Natural killer cell (primary cell): Measurements from ENCODE around the gene RPP30. TPM values are rescaled to one million over a fixed set of nuclear protein-coding genes. Genes with fewer than 3 reads are reported as not detected.

Experiments used
- ATAC-seq, 3 donors: fragments of 150-1000 bp in 2 of 3; fragments of 200-7000 bp in 1 of 3; cut with Tn5 transposase; 1 replicate in 1 of 3; 2 replicates in 2 of 3; pipeline ENCODE4 v1.10.0; 2021; ENCODE audit warnings: mild to moderate bottlenecking in 2 of 3, moderate library complexity in 2 of 3
- DNase-seq, 2 donors: peaks; one replicate each; pipeline versions ENCODE4 v3.0.0 to v3.0.0-alpha.2; 2013 to 2021; ENCODE audit warnings: mixed read lengths in 1 of 2
- H3K27ac ChIP-seq: one replicate; pipeline ENCODE4 v1.5.1; 2013; ENCODE audit warnings: mild to moderate bottlenecking, low read length
- H3K27me3 ChIP-seq: one replicate; pipeline ENCODE4 v1.6.1; 2013; ENCODE audit warnings: low read length; ENCODE audit not compliant: control insufficient read depth, insufficient read depth
- H3K36me3 ChIP-seq: one replicate; pipeline ENCODE4 v1.6.1; 2013; ENCODE audit warnings: low read length; ENCODE audit not compliant: control insufficient read depth, insufficient read depth
- H3K4me1 ChIP-seq: one replicate; pipeline ENCODE4 v1.6.1; 2013; ENCODE audit warnings: low read length; ENCODE audit not compliant: control insufficient read depth, insufficient read depth
- H3K4me3 ChIP-seq: one replicate; pipeline ENCODE4 v1.5.1; 2013; ENCODE audit warnings: low read length
- H3K9me3 ChIP-seq: one replicate; pipeline ENCODE4 v1.6.1; 2013; ENCODE audit warnings: low read length; ENCODE audit not compliant: control insufficient read depth, insufficient read depth
- H3K27ac Mint-ChIP-seq, 2 donors: one replicate each; pipeline ENCODE4 v1.8.0; 2022; ENCODE audit warnings: mild to moderate bottlenecking in 2 of 2, mixed read lengths in 2 of 2, moderate library complexity in 1 of 2
- H3K27me3 Mint-ChIP-seq, 2 donors: one replicate each; pipeline ENCODE4 v1.8.0; 2022; ENCODE audit warnings: low read depth in 2 of 2, mixed read lengths in 2 of 2
- H3K36me3 Mint-ChIP-seq: one replicate; pipeline ENCODE4 v1.8.0; 2022; ENCODE audit warnings: mixed read lengths
- H3K4me1 Mint-ChIP-seq, 2 donors: one replicate each; pipeline ENCODE4 v1.8.0; 2022; ENCODE audit warnings: mixed read lengths in 2 of 2
- H3K4me3 Mint-ChIP-seq: one replicate; pipeline ENCODE4 v1.8.0; 2022; ENCODE audit warnings: mild to moderate bottlenecking, moderate library complexity, mixed read lengths
- H3K9me3 Mint-ChIP-seq, 2 donors: one replicate each; pipeline ENCODE4 v1.8.0; 2022; ENCODE audit warnings: mixed read lengths in 2 of 2
- WGBS: methylation state at CpG from one replicate; pipeline ENCODE4 v1.1.7; 2013; ENCODE audit warnings: missing lambda C conversion rate; ENCODE audit not compliant: insufficient coverage; 5-methylcytosine and 5-hydroxymethylcytosine counted together
- intact Hi-C: fragments of 100-400 bp; cut with micrococcal nuclease; formaldehyde crosslinking; loops from one replicate; pipeline ENCODE4 v1.14.2; 2022
- total RNA-seq, 4 donors: library from RNA; stranded (reverse); fragments of 120-200 nt in 1 of 4; gene quantifications; one replicate each; pipeline versions ENCODE4 v1.2.3 to v1.2.4, GENCODE V29; 2013 to 2022
- TF ChIP-seq, protein P1 (sequence below): fragments of 200-600 bp; IDR thresholded peaks from one replicate; pipeline ENCODE4 v1.8.0; 2022; ENCODE audit warnings: antibody characterized with exemption

The RPP30 gene
- total RNA-seq, 3 donors from 2014 or later (not counting 1 experiment from before 2014, with no cell fraction given): 22.6 to 32.5 (median 24.2) TPM

DNA sequence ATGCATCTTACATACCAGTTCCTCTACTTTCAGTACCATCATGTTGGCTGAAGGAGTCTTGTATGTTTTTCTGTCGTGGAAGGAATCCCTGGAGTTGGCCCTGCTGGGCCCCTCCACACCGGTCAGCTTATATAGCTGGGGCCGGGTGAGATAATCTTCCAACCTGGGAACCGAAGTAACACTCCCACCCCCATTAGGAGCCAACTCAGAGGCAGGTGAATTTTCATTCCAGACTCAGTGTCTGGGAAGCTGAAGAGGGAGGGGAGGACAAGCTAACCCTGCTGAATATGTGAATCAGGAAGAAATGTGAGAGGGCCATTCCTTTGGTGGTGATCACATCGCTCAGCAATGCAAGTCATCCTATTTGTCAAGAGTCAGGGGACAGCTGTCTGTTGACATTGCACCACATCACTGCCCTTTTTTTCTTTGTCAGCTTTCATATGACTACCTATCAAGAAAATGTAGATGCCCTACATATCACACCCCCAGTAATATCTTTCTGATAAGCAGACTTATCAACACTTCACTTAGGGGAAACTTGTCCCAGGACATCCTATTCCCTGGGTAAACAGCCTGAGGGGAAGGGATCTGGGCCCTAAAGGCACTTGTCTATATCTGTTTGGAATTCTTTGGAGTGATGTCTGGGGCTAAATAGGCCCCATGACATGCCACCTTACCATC is 49.4 kb downstream of the RPP30 start, which contains the start of gene ANKRD1:
Gene ANKRD1, minus strand, starts transcription at position 102 of the 681 bp plus-strand sequence. Its CDS starts 60 bp downstream, at position 42.
- ATAC-seq: no peak
- H3K4me3 Mint-ChIP-seq: no peak within 1 kb of the TSS
- Histone ChIP-seq H3K4me1 (no peaks in the 10 kb centered on the region), H3K27me3 (peaks cover 2% of the 10 kb centered on the region), H3K4me3 (no peak within 1 kb of the TSS), H3K27ac (no peak within 1 kb of the TSS), H3K36me3 (no peaks in the 10 kb centered on the region), H3K9me3 (no peaks in the 10 kb centered on the region)
- TF ChIP-seq, protein P1, sequence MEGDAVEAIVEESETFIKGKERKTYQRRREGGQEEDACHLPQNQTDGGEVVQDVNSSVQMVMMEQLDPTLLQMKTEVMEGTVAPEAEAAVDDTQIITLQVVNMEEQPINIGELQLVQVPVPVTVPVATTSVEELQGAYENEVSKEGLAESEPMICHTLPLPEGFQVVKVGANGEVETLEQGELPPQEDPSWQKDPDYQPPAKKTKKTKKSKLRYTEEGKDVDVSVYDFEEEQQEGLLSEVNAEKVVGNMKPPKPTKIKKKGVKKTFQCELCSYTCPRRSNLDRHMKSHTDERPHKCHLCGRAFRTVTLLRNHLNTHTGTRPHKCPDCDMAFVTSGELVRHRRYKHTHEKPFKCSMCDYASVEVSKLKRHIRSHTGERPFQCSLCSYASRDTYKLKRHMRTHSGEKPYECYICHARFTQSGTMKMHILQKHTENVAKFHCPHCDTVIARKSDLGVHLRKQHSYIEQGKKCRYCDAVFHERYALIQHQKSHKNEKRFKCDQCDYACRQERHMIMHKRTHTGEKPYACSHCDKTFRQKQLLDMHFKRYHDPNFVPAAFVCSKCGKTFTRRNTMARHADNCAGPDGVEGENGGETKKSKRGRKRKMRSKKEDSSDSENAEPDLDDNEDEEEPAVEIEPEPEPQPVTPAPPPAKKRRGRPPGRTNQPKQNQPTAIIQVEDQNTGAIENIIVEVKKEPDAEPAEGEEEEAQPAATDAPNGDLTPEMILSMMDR: no peak
- 83% methylated on average over 5 of the region's 5 CpGs for WGBS
- H3K27me3 Mint-ChIP-seq: peaks cover 21 to 69% of the 10 kb centered on the region in 2 donors
- no peaks in the 10 kb centered on the region for H3K4me1 Mint-ChIP-seq
- DNase-seq: no peak
- H3K27ac Mint-ChIP-seq: no peak within 1 kb of the TSS
- intact Hi-C loops: no loop called here
- no peaks in the 10 kb centered on the region for H3K9me3 Mint-ChIP-seq
- H3K36me3 Mint-ChIP-seq: no peaks in the 10 kb centered on the region

DNA sequence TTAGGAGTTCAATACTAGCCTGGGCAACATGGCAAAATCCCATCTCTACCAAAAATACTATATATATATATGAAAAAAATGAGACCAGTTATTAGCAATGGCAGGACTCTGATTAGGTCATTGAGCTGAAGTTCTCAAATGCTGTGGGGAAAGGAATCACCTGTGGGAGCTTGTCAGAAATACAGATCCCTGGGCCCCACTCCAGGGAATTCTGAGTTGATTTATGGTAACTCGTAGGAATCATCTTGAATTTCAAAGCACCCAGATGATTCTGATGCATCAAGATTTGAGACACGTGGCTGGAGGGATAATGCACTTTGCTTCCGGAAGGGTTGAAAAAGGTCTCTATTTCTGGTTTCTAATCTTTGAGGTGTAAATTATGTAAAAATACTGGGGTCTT is 50.1 kb downstream of the RPP30 start:
- TF ChIP-seq, protein P1: no peak
- no peak for ATAC-seq
- Mint-ChIP-seq H3K4me1 (no peaks in the 10 kb centered on the region), H3K4me3 (no peak overlapping the region), H3K9me3 (no peaks in the 10 kb centered on the region), H3K36me3 (no peaks in the 10 kb centered on the region), H3K27me3 (peaks cover 18 to 64% of the 10 kb centered on the region in 2 donors), H3K27ac (no peak overlapping the region)
- WGBS: 90% methylated on average over 3 of the region's 3 CpGs
- H3K4me1 ChIP-seq: no peaks in the 10 kb centered on the region
- no peaks in the 10 kb centered on the region for H3K9me3 ChIP-seq
- DNase-seq: no peak
- H3K27me3 ChIP-seq: peaks cover 2% of the 10 kb centered on the region
- intact Hi-C loops: no loop called here
- no peak overlapping the region for H3K27ac ChIP-seq
- H3K36me3 ChIP-seq: no peaks in the 10 kb centered on the region
- no peak overlapping the region for H3K4me3 ChIP-seq

DNA sequence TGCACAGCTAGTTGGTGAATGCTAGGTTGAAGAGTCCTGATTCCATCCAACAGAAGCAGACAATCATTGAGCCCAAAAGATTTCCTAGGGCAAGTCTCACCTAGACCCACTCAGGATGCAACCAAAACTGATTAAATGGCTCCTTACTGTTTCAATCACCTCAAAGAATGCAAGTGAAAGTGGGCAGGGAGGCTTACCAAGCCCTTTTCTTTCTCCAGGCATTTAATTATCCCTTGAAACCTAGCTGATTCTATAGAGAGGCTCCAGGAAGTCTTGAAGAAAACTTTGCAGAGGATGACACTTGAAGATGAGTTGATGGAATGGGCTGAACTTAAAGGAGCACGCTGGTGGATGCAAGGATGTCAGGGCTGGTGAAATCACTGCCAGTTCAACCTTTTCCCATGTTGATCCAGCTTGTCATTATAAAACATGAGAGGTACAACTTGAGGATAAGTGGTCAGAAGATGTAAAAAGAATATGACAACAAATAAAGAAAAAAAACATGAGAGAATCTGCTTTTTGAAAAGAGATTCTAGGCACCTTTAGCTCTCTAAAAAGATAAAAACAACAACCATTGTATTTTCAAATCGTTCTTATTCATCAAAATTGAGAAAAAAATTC is 51.4 kb downstream of the RPP30 start:
- H3K36me3 ChIP-seq: no peaks in the 10 kb centered on the region
- intact Hi-C loops: no loop called here
- no peaks in the 10 kb centered on the region for H3K4me1 ChIP-seq
- DNase-seq: no peak
- TF ChIP-seq, protein P1: no peak
- 94% methylated on average over 1 of the region's 2 CpGs for WGBS
- no peak overlapping the region for H3K4me3 ChIP-seq
- Mint-ChIP-seq H3K4me3 (no peak overlapping the region), H3K4me1 (no peaks in the 10 kb centered on the region), H3K27me3 (peaks cover 12 to 51% of the 10 kb centered on the region in 2 donors), H3K36me3 (no peaks in the 10 kb centered on the region), H3K27ac (no peak overlapping the region), H3K9me3 (no peaks in the 10 kb centered on the region)
- no peaks in the 10 kb centered on the region for H3K9me3 ChIP-seq
- peaks cover 2% of the 10 kb centered on the region for H3K27me3 ChIP-seq
- H3K27ac ChIP-seq: no peak overlapping the region
- ATAC-seq: no peak
